ENCODE data around the gene NEK11. TPM values are rescaled to one million over a fixed set of nuclear protein-coding genes. Genes with fewer than 3 reads are reported as not detected.
"Not testable (repeated sequence)": the region's sequence is repeated elsewhere in the genome, so short reads cannot be mapped to it uniquely, and the experiment has no call there.

Gene NEK11
- total RNA-seq, 1 donor from 2014 or later = 6.2 TPM

GRCh38 chr3:131360191-131360755 is 333.6 kb downstream of the NEK11 start:
- DNase-seq (ENCODE audit: extremely low spot score, unreplicated experiment) = no peak
- Mint-ChIP-seq H3K27ac (ENCODE audit: unreplicated experiment) (no peak overlapping the region), H3K4me3 (ENCODE audit: unreplicated experiment) (no peak overlapping the region), H3K36me3 (ENCODE audit: unreplicated experiment) (no peaks in the 10 kb centered on the region), H3K9me3 (ENCODE audit: unreplicated experiment) (no peaks in the 10 kb centered on the region), H3K4me1 (ENCODE audit: unreplicated experiment) (peaks cover 7% of the 10 kb centered on the region), H3K27me3 (ENCODE audit: unreplicated experiment) (peaks cover 10% of the 10 kb centered on the region)
- TF ChIP-seq, protein P1, sequence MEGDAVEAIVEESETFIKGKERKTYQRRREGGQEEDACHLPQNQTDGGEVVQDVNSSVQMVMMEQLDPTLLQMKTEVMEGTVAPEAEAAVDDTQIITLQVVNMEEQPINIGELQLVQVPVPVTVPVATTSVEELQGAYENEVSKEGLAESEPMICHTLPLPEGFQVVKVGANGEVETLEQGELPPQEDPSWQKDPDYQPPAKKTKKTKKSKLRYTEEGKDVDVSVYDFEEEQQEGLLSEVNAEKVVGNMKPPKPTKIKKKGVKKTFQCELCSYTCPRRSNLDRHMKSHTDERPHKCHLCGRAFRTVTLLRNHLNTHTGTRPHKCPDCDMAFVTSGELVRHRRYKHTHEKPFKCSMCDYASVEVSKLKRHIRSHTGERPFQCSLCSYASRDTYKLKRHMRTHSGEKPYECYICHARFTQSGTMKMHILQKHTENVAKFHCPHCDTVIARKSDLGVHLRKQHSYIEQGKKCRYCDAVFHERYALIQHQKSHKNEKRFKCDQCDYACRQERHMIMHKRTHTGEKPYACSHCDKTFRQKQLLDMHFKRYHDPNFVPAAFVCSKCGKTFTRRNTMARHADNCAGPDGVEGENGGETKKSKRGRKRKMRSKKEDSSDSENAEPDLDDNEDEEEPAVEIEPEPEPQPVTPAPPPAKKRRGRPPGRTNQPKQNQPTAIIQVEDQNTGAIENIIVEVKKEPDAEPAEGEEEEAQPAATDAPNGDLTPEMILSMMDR (IDR thresholded peaks at IDR 0.05) = no peak

DNA sequence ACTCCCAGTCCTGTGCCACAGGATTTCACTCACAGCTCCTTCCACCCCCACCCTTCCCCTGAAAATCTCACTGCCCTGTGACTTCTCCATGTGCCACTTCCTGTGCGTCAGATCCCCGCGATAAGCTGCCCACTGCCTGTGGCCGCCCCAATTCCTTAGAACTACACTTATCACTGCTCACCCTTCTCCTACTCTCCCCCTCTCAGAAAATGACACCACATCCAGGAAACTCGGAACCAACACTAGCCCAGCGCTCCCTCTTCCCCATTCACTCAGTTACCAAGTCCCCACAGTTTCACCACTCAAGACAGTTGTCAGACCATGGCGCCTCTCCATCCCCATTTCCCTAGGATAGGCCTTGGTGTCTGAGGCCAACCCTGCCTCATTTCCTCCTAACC is 334.4 kb downstream of the NEK11 start:
- not testable (repeated sequence) for H3K4me3 Mint-ChIP-seq (ENCODE audit: unreplicated experiment); DNase-seq (ENCODE audit: extremely low spot score, unreplicated experiment); H3K4me1 Mint-ChIP-seq (ENCODE audit: unreplicated experiment); H3K9me3 Mint-ChIP-seq (ENCODE audit: unreplicated experiment); H3K27ac Mint-ChIP-seq (ENCODE audit: unreplicated experiment); H3K36me3 Mint-ChIP-seq (ENCODE audit: unreplicated experiment)
- H3K27me3 Mint-ChIP-seq (ENCODE audit: unreplicated experiment) = peaks cover 13% of the 10 kb centered on the region

GRCh38 chr3:131361464-131362421 is 335.1 kb downstream of the NEK11 start:
- DNase-seq (ENCODE audit: extremely low spot score, unreplicated experiment) = no peak
- Mint-ChIP-seq H3K9me3 (ENCODE audit: unreplicated experiment) (peaks cover 8% of the 10 kb centered on the region), H3K27ac (ENCODE audit: unreplicated experiment) (no peak overlapping the region)

GRCh38 chr3:131363275-131363674 is 336.6 kb downstream of the NEK11 start:
- TF ChIP-seq, protein P1 (IDR thresholded peaks at IDR 0.05) = no peak
- H3K4me1 Mint-ChIP-seq (ENCODE audit: unreplicated experiment) = peaks cover 7% of the 10 kb centered on the region
- H3K36me3 Mint-ChIP-seq (ENCODE audit: unreplicated experiment) = no peaks in the 10 kb centered on the region
- H3K9me3 Mint-ChIP-seq (ENCODE audit: unreplicated experiment) = peaks cover 8% of the 10 kb centered on the region
- H3K27ac Mint-ChIP-seq (ENCODE audit: unreplicated experiment) = no peak overlapping the region
- no peak overlapping the region for H3K4me3 Mint-ChIP-seq (ENCODE audit: unreplicated experiment)
- H3K27me3 Mint-ChIP-seq (ENCODE audit: unreplicated experiment) = peaks cover 11% of the 10 kb centered on the region
- no peak for DNase-seq (ENCODE audit: extremely low spot score, unreplicated experiment)

More at GRCh38 chr3:131361464-131362421, 335.1 kb downstream of the NEK11 start:
- Mint-ChIP-seq H3K4me1 (ENCODE audit: unreplicated experiment) (peaks cover 7% of the 10 kb centered on the region), H3K4me3 (ENCODE audit: unreplicated experiment) (peak overlapping the region; percentile 66), H3K36me3 (ENCODE audit: unreplicated experiment) (no peaks in the 10 kb centered on the region), H3K27me3 (ENCODE audit: unreplicated experiment) (peaks cover 11% of the 10 kb centered on the region)
- TF ChIP-seq, protein P1 (IDR thresholded peaks at IDR 0.05) = no peak

- Mint-ChIP-seq H3K4me1 (ENCODE audit: unreplicated experiment) (no peaks in the 10 kb centered on the region), H3K4me3 (ENCODE audit: unreplicated experiment) (no peak overlapping the region), H3K9me3 (ENCODE audit: unreplicated experiment) (peaks cover under 1% of the 10 kb centered on the region), H3K27me3 (ENCODE audit: unreplicated experiment) (no peaks in the 10 kb centered on the region), H3K27ac (ENCODE audit: unreplicated experiment) (no peak overlapping the region), H3K36me3 (ENCODE audit: unreplicated experiment) (peaks cover 15% of the 10 kb centered on the region)
- DNase-seq (ENCODE audit: extremely low spot score, unreplicated experiment) = no peak
- TF ChIP-seq, protein P1 (IDR thresholded peaks at IDR 0.05) = no peak
Observed at GRCh38 chr3:131370935-131371687, 344.4 kb downstream of the NEK11 start.

Data from osteocyte (in vitro differentiated cells).